GM21526 (cell line): Measurements from ENCODE around the gene TES.
"Not testable (repeated sequence)": the region's sequence is repeated elsewhere in the genome, so short reads cannot be mapped to it uniquely, and the experiment has no call there.

Experiments
- ATAC-seq: cut with Tn5 transposase; IDR thresholded peaks from one replicate; pipeline ENCODE4 v1.9.1; 2021; ENCODE audit warnings: moderate library complexity; ENCODE audit not compliant: unreplicated experiment, low FRiP score

TES gene

DNA sequence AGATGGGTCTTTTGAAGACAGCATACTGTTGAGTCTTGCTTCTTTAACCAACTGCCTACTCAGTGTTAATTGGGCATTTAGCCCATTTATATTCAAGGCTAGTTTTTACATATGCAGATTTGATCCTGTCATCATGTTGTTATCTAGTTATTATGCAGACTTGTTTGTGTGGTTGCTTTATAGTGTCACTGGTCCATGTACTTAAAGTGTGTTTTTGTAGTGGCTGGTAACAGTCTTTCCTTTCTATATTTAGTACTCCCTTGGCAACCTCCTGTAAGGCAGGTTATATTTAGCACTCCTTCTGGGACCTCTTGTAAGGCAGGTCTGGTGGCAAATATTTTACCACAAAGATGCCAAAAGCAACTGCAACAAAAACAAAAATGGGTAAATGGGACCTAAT lies 66.7 kb downstream of the TES start:
- no peak for ATAC-seq

DNA sequence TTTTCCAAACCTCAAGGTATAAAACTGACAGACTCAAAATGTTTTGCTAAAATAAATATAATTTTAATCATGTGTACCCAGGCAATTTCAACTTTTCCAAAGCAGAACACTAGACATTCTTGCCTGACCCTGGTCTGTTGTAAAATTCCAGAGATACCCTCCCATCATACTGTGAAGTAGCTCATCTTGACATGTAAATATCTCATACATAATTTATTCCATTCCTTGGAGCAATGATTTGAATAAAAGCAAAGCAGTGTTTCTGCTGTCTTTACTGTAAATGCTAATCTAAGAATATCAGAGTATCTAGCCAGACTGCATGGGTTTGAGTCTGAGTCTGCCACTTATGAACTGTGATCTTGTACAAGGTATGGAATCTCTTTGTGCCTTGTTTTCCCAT lies 68.9 kb downstream of the TES start:
- no peak for ATAC-seq

DNA sequence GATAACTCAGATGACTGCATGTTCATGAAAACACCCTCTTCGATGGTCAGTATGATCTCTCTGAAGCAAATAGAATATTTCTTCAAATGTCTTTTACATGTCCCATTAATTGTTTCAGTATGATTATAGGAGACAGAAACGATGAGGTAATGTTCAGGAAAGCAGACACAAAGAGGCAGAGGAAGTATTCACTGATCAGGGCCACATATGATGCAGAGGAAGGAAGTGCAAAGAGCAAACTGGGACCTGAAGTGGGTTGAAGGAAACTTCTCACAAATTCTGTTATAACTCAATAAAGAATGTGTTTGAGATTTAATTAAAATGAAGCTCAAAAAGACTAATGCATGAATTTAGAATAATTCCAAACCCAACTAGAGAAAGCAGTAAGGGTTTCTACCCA lies 70.5 kb downstream of the TES start:
- ATAC-seq = no peak

DNA sequence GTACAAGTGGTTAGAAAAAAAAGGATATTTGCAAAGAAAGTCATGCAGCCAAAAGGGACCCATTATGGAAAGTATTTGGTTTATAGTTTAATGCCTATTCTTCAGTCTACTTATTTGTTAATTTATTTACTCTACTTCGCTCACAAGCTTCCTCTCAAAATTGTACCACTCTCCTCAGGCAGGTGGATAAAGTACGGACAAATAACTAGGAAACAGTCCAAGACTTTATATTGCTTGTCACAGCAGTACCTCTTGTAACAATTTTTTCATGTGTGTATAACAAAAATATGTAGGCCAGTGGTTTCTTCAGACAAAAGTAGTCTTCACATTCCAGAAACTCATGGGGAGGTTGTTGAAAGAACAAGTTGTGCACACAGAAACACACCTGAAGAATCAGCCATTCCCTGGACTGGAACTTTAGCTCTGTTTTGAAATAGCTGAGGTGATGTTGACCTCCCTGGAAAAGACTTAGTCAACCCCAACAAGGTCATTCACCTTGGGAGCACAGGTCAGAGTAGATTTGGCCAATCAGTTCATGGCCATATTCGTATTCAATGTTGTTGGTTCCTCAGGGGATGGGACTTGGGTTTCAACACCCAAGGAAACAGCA lies 73.4 kb downstream of the TES start:
- no peak for ATAC-seq

DNA sequence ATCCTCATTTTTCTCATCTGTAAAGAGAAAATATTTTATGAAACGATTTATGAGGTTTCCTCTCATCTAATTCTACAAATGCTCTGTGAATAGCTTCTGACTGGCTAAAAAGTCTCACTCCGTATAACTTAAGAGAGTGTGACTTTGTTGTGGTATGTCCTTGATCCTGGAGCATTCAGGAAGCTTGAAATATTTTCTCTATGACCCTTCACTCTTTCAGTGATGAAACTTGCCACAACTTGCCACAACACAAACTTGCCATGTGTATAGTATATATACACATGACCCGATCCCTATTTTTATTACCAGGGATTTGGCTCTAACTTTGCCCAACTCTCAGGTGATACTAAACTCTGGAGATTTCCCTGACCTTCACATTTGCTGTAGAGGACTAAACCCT lies 74.1 kb downstream of the TES start:
- ATAC-seq = no peak

DNA sequence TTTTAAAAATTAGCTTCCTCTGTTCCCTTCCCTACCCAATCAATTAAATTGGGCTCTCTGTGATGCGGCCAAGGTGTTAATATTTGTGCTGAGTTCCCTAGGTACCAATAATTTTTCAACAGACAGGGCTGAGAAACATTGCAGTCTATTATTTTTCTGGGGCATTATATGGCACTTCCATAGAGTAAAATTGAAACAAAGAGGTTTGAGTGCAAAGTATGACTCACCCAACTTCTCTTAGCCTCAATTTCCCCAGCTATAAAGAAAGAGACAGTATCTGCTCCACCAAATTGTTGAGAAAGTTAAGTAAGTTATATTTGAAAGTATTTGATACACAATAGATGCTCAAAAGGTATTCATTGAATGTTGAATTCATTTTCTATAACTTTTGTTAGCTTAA lies 74.9 kb downstream of the TES start:
- ATAC-seq = no peak

DNA sequence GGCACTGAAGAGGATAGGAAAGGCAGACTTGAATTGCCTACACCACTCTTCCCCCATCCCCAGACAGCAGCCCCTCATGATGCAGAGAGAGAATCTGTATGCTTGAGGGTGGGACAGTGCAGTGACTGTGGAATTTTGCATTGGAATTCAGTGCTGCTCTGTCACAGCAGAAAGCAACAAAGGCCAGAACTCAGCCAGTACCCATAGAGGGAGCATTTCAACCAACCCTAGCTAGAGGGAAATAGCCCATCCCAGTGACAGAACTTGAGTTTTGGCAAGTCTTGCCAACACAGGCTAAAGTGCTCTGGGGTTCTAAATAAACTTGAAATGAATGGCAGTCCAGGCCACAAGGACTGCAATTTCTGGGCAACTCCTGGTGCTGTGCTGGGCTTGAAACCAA lies 80.4 kb downstream of the TES start:
- no peak for ATAC-seq

DNA sequence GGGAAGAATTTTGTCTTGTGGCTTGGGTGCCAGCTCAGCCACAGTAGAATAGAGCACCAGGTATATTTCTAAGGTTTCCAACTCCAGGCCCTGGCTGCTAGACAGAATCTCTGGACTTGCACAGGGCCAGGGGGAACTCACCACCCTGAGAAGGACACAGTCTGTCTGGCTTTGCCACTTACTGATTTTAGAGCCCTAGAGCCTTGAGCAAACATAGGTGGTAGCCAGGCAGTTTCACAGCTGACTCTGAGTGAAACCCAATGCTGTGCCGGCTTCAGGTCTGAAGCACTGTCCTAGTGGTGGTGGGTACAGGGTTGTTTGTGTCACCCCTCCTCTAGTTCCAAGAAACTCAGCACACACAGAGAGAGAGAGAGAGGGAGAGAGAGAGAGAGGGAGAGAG lies 81.6 kb downstream of the TES start:
- no peak for ATAC-seq

DNA sequence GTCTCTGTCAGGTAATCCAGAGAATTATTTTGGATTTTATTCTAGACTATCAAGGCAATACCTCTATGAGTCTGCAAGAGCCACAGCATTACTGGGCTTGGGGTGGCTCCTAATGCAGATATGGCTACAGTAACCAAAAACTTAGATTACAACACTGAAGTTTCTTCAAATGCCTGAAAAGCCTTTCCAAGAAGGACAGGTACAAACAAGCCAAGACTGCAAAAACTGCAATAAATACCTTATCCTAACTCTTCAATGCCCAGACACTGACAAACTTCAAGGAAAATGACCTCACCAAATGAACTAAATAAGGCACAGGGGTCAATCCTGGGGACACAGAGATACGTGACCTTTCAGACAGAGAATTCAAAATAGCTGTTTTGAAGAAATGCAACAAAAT lies 82.0 kb downstream of the TES start:
- ATAC-seq = no peak

DNA sequence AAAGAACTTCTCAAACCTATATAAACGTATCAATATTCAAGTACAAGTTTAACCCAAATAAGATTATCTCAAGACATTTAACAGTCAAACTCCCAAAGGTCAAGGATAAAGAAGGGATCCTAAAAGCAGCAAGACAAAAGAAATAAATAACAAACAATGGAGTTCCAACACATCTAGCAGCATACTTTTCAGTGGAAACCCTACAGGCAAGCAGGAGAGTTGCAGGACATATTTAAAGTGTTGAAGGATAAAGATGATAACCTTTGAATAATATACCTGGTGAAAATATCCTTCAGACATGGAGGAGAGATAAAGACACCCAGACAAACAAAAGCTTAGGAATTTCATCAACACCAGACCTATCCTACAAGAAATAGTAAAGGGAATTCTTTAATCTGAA lies 82.8 kb downstream of the TES start:
- no peak for ATAC-seq

DNA sequence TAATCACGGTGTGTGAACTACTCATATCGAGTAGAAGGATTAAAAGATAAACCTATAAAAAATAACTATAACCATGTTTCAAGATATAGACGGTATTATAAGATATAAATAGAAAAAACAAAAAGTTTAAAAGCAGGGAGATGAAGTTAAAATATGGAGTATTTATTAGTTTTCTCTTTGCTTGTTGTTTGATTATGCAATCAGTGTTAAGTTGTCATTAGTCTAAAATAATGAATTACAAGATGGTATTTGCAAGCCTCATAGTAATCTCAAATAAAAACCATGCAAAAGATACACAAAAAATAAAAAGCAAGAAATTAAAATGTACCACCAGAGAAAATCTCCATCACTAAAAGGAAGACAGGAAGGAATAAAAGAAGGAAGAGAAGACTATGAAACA lies 83.3 kb downstream of the TES start:
- ATAC-seq = no peak

DNA sequence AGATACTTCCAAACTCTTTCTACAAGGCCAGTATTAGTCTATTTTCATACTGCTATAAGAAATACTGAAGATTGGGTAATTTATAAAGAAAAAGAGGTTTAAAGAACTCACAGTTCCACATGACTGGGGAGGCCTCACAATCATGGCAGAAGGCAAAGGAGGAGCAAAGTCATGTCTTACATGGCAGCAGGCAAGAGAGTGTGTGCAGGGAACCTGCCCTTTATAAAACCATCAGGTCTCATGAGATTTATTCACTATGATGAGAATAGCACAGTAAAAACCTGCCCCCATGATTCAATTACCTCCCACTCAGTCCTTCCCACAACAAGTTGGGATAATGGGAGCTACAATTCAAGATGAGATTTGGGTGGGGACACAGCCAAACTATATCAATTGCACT lies 85.6 kb downstream of the TES start:
- not testable (repeated sequence) for ATAC-seq

DNA sequence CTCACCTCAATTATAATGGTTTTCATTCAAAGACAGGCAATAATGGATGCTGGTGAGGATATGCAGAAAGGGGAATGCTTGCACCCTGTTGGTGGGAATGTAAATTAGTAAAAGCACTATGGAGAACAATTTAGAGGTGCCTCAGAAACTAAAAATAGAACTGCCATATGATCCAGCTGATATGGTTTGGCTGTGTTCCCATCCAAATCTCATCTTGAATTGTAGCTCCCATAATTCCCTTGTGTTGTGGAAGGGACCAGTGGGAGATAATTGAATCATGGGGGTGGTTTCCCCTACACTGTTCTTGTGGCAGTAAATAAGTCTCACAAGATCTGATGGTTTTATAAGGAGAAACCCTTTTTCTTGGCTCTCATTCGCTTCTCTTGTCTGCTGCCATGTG lies 87.7 kb downstream of the TES start:
- no peak for ATAC-seq

DNA sequence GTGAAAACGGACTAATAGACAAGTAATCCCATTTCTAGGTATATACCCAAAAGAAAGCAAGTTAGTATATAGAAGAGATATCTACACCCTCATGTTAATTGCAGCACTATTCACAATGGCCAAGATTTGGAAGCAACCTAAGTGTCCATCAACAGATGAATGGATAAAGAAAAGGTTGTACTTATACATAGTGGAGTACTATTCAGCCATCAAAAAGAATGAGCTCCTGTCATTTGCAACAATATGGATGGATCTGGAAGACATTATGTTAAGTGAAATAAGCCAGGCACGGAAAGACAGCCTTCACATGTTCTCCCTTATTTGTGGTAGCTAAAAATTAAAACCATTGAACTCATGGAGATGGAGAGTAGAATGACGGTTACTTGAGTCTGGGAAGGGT lies 88.2 kb downstream of the TES start:
- no peak for ATAC-seq

DNA sequence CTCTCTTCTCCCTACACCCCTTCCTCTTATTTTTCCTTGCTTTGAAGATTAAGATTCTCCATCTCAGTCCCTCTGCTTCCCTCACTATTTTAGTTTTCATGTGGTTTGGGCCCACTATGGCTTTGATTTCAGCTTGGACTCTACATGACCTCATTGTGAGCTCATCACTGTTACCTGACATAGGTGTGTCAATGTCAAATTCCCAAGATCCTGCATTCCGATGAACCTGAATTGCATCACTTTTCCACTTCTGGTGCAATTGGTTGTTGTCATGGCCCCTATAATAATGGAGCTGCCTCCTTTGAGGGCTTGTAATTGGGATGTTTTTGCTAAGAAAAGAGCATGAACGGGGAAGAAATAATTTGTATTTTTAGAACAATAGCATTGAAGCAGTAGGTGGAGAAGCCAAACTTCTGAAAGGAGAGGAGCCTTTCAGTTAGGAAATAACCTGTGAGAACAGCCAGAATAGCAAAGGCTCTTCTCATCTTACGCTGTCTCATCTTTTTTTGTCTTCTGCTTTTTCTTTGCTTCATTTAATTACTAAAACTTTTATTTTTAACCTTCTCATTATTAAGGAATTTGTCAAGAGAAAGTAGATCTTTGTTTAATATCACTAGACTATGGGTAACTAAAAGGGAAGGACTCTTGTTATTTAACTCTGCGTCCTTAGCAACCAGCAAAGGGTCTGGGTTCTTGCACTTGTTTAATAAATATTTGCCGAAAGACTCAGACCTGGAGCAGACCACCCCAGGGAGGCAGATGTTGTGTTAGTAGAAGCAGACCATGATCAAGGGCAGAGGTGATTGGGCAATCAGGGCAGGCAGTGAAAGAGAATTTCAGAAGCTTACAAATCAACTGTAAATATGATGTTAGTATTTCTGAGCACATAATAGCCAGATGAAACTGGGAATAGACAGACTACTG lies 95.4 kb downstream of the TES start:
- ATAC-seq = no peak

DNA sequence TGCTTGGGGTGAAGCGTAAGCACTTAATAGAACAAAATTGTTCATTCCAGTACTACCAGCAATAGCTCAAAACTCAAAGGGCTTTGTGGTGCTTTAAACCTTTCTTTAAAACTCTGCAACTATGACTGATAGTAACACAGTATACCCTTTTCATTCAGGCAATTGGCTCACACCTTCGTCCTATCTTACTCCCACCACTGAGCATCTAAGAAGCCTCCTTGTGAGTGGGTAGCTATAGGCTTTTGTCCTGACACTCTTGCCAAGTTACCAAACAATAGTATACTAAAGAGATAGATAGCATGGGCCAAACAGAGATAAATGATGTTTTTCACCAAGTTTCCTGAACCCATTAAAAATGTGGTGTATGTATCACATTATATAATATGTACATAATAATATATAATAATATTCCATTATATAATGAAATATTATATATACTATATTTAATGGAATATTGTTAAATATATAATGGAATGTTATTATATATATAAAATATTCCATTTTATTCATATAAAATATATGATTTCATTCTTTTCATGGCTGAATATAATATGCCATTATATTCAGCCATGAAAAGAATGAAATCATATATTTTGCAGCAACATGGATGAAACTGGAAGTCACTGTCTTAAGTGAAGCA lies 96.2 kb downstream of the TES start:
- ATAC-seq = no peak

DNA sequence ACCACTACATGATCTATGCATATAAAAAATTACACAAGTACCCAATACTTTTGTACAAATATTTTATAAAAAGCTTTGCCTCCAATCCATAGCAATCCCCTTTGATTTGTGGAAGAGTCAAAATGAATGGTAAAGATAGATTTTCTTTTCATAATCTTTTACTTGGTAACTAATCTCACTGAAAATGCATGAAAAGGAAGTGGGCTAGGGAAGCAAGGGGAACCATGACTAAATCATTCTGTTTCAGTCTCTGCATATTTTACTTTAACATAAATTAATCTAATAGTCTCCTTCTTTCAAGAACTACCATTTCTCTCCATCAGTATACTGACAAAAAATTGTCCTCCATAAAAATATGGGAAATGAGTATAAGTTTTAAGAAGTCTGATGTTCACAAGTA lies 96.9 kb downstream of the TES start:
- no peak for ATAC-seq
